GM19455 (cell line): ENCODE data around the gene TMEM238.
"Not testable (repeated sequence)": the region's sequence is repeated elsewhere in the genome, so short reads cannot be mapped to it uniquely, and the experiment has no call there.

ENCODE experiments used
- ATAC-seq: cut with Tn5 transposase; IDR thresholded peaks from one replicate; pipeline ENCODE4 v1.9.1; 2021; ENCODE audit not compliant: unreplicated experiment

Gene TMEM238

DNA sequence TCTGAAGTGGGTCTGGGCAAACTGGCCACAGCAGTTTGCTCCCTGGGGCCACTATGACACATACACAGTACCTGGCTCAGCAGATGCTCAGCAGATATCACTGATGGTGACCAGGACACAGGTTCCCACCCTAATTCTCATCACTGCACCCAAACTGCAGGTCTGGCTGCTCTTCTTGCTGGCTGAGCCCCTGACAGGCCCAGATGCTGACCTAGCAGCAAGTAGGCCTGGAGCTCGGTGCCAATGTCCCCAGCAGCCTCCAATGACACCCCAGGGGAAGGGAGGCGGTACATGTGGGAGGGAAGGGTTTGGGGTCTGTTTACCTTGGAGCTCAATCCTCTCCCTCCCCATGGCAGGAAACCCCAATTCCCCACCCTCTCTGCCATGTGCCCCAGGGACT lies 18.4 kb upstream of the TMEM238 start:
- ATAC-seq, result no peak

DNA sequence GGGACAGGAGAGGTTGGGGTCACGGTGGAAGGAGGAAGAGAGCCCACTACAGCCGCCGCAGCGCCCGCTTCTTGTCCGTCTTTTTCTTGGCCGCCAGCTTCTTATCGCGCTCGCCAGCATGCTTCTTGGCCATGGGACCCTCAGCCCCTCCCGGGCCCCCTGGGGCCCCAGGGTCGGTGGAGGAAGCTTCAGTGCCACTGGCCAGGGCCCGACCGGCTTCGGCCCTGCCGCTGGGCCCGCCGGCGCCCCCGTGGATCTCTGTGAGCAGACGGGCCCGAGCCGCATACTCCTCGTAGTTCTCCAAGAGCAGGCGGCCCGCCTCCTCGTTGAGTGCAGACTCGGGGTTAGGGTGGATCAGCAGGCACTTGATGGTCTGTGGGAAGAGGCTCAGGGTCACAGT lies 17.3 kb upstream of the TMEM238 start:
- not testable (repeated sequence) for ATAC-seq

DNA sequence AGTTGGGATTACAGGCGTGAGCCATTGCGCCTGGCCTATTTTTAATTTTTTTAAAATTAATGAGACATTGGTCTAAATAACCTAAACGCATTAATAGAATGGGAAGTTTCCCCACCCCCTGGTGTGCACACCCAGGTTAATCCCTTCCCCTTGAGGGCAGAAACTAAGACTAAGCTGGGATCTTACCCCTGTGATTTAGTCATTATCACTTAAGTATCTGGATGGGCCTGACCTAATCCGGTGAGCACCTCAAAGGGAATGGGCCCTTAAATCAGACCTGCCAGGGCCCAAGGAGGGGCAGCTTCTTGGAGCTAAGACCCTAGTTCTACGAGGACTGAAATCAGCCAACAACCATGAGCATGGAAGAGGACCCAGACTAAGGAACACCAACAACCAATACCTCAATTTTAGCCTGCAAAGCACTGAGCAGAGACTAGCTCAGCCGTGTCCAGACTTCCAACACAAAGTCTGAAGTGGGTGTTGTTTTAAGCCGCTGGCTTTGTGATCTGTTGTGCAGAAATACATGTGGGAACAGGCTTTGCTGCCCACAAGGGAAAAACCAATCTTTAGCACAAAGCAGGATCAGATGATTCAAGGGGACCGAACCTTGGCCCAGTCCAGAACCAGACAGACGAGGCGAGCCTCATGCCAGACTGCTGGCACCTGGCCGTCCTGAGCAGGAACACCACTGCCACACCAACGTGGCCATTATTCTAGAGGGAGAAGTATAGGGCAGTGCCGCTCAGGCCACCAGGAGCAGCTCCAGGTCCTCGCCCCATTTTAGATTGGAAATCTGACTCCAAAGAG lies 16.4 kb upstream of the TMEM238 start:
- no peak for ATAC-seq

DNA sequence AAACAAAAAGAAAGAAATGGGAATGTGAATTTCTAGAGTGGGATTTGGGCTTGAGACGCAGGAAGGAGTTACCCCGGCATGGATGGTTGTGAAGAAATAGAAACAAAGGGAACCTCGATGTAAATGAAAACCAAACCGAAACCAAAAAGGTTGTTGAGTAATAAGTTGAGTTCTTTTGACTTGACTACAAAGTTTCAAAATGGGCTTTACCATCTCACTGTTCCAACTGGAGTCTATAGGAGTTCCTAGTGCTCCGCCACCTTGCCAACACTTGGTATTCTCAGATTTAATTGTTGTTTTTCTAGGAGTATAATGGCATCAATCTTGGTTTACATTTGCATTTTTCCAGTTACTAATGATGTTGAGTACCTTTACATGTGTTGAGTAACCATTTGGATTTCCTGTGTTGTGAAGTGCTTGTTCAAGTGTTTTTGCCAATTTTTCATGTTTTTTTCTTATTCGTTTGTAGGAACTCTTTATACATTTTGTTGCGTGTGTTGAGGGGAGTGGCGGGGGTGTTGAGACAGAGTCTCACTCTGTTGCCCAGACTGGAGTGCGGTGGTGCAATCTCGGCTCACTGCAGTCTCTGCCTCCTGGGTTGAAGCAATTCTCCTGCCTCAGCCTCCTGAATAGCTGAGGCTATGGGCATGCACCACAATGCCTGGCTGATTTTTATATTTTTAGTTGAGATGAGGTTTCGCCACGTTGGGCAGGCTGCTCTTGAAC lies 14.3 kb upstream of the TMEM238 start:
- ATAC-seq, result no peak

DNA sequence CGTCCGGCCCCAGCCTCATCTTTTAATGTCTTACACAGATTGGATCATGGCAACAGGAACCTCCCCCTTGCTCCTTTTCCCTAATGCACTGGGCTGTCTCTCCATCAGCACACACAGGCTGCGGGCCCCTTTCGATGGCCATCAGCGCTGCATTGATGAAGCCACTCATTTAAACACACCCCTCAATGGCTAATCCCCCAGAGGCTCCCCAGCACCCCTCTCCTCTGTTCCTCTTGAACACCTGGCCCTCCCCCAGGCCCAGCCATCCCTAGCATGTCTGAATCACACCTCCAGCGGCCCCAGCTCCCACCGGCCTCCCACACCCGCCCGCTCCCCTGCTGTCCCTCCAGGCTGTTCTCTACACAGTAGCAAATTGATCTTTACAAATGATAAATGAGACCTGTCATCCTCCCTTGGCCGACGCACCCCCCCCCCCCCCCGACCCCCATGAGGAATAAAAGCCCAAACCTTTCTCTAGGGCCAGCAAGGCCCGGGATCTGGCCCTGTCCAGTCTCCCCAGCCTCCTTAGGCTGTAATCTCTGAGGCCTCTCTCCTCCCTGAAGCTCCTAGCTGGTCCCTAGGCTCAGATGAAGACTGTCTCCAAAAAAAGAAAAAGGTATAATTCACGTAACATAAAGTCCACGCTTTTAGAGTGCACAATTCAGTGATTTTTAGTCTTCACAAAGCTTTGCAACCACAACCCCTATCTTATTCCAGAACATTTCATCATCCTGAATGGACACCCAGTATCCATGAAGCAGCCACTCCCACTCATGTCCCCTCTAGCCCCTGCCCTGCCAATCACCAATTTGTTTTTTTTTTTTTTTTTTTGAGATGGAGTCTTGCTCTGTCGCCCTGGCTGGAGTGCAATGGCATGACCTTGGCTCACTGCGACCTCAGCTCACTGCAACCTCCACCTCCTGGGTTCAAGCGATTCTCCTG lies 9.0 kb upstream of the TMEM238 start:
- no peak for ATAC-seq

DNA sequence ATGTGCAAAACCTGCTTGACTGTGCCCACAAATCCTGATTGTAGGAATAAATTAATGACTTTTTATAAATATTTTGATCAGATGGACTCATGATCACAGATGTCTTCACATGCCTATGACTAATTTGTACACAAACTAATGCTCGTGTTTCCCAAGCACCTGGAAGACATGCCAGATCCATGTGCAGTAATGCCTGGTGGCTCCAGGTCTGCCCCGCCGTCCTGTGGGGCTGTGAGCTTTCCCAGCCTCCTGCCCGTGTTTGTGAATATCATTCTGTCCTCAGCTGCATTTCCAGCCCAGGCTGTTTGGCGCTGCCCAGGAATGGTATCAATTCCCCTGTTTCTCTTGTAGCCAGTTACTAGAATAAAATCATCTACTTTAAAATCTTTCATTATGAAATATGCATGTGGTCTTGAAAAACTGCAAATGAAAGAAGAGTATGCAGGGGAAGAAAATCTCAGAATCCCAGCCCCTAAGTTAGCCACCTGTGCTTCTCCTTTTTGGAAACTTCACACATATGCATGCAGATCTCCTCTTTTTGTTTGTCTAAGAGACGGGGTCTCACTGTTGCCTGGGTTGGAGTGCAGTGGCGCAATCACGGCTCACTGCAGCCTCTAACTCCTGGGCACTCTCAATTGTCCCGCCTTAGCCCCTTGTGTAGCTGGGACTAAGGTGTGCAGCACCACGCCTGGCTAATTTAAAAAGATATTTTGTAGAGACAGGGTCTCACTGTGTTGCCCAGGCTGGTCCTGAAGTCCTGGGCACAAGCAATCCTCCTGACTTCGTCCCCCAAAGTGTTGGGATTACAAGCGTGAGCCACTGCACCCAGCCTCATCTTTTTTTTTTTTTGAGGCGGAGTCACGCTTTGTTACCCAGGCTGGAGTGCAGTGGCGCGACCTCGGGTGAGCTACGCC lies 7.9 kb upstream of the TMEM238 start:
- ATAC-seq, result no peak

DNA sequence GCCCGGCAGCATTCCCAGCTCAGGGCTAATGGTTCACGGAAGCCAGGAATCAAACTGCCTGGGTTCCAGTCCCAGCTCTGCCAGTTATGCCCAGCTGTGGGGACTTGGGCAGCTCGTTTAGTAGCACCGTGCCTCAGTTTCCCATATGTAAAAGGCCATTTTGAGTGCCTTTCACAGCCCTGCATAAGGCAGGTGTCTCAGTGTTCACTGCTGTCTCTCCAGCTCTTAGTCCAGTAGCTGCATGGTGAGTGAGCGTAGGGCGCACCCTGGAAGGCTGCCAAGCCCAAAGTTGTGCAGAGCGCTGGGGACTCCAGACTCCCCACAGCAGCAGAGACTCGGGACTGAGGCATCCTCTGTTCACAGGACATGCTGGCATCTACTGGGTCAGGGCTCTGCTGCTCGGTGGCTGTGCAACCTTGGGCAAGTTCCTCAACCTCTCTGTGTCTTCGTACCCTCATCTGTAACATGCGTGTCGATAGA lies 7.1 kb upstream of the TMEM238 start:
- ATAC-seq, result no peak

DNA sequence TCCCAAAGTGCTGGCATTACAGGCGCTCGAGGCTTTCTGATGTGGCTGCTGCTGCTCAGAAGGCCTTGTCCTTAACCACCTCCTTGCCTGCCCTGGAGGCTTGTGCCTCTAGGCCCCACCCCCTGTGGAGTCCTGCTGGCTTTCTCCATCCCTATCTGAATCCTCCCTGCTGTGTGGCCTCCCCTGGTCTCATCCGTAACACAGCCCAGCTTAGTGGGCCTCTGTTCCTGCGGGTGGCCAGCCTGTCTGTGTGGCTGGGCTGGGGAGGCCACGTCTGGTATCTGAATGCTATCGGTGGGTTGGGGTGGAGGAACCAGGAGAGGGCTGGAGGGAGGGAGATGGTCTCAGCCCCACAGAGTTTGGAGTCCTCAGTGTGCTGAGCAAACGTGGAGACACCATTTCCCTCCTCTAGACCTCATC lies 6.4 kb upstream of the TMEM238 start:
- no peak for ATAC-seq

DNA sequence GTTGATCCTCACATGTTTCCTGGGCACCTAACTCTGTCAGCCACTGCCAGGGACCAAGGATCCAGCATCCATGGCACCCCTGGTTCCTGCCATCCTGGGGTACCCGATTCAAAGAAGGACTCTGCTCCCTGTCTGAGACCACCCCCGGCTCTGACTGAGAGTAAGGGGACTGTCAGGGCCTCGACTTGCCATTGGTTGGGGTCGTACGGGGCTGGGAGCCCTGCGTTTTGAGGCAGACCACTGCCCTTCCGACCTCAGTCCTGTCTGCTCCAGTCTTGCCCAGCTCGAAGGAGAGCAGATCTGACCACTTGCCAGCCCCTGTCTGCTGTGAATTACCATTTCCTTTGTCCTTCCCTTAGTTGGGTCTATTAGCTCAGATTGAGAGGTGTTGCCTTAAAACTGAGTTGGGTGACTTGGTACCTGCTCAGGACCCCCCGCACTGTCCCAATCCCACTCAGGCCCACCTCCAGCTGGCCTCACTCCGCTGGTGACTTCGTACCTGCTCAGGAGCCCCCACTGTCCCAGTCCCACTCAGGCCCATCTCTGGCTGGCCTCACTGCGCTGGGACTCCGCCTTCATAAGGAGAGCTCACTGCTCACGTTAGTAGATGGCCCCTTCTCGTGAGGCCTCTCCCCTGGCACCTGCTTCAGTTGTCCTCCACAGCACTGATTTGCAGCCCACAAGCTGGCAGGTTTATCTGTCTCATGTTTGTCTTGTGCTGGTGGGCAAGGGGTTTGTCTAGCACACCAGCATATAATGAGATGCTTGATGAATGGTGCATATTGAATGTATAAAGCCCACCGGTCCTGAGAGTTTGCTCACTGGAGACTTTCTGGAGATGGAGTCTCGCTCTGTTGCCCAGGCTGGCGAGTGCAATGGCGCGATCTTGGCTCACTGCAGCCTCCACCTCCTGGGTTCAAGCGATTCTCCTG lies 5.6 kb upstream of the TMEM238 start:
- ATAC-seq, result no peak

DNA sequence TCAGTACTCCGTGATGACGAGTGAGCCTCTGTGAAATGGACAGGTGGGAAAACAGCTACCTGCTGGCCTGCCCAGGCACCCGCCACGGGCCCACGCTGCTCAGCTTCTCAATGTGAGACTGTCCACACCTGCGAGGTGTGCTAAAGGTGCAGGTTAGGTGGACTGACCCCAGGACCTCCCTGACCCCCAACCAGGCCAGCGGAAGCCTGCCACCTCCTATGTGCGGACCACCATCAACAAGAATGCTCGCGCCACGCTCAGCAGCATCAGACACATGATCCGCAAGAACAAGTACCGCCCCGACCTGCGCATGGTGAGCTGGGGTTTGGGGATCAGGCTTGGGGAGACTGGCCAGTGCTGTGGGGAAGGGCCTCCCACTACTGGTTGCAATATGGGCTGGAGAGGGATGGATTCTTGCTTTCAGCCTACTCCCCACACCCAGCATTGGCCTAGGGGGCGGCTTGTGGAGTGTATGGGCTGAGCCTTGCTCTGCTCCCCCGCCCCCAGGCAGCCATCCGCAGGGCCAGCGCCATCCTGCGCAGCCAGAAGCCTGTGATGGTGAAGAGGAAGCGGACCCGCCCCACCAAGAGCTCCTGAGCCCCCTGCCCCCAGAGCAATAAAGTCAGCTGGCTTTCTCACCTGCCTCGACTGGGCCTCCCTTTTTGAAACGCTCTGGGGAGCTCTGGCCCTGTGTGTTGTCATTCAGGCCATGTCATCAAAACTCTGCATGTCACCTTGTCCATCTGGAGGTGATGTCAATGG lies 3.8 kb upstream of the TMEM238 start:
- ATAC-seq, result no peak

DNA sequence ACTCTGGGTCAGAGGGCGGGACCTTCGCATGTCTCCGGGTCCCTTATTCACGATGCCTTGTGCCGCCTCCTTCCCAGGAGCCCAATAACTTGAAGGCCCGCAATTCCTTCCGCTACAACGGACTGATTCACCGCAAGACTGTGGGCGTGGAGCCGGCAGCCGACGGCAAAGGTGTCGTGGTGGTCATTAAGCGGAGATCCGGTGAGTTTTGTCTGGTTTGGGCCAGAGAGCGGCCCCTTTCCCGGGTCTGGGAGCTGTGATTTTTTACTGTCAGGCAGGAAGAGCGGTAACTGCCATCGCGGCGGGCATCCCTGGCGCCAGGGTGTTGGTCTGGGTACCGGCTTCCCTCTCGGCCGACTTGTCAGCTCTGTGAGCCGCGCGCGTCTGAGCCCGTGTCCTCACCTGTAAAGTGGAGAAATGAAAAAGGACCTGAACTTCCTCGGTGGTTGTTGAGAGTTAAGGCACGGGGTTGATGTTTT lies 2.4 kb upstream of the TMEM238 start:
- ATAC-seq, result no peak

DNA sequence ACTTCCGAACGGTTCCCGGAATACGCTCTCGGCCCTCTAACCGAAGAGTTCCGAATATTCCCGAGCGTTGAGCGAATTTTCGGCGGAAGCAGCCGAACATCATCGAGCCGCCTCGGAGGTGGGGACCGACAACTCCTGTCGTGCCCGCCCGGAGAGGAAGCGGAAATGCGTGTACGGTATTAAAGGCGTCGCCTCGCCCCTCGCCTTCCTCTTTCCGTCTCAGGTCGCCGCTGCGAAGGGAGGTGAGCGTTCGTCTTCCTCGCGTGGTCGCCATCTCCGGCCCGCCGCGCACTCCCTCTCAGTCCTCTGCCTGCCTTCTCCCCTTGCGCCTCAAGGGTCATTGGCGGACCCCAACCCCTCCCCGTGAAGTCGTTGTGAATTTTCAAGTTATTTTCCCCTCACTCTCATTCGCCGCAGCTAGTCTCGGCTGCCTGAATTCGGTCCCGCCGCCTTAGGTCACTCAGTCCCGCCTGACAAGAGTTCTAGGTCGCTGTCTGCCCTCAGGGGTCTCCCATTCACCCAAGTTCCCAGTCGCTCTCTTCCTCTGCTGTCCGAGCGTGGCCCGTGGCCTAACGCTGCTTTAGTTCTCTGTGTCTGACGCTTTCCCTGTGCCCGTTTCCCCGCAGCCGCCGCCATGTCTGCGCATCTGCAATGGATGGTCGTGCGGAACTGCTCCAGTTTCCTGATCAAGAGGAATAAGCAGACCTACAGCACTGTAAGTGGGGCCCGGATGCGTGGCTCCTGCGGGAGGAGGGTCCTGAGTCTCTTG lies 1.8 kb upstream of the TMEM238 start, which contains the start of gene RPL28:
TSS of gene RPL28 (plus strand) at position 209 of the 769 bp plus-strand sequence. CDS start at position 635, 426 bp downstream.
- peak; percentile 56 for ATAC-seq

DNA sequence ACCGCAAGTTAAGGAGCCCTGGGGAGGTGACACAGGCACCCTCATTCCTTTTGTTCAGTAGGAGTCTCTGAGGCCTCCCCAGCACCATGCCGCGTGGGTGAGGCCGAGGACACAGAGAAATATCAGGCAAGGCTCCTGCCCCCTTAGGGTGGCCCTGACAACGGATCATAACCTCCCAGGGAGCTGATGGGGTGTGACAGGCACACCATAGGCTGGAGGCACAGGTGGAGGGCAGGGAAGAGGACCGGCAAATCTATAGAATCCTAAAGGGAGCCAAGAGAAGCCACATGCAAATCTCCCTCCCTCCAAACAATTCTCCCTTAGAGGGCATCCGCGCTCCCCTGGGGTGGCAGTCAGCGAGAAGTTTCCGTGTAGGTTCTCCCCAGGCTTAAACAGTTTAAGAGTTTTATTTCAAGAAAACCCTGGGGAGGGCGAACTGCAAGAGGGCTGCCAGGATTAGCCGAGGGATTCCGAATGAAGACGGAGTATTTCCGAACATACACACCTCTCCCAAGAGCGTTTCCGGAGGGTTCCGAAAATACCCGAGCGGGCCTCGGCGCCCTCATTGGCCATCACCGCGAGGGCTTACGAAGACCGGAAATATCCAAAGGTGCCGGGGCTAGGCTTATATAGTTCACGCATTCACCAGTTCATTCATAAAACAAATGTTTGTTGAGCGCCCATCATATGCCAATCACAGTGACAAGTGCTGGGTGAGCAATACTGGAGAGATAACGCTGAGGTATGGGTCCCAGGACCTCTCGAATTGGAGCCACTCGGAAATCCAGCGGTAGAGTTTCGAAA lies 1.0 kb upstream of the TMEM238 start:
- ATAC-seq, result peak; percentile 68

DNA sequence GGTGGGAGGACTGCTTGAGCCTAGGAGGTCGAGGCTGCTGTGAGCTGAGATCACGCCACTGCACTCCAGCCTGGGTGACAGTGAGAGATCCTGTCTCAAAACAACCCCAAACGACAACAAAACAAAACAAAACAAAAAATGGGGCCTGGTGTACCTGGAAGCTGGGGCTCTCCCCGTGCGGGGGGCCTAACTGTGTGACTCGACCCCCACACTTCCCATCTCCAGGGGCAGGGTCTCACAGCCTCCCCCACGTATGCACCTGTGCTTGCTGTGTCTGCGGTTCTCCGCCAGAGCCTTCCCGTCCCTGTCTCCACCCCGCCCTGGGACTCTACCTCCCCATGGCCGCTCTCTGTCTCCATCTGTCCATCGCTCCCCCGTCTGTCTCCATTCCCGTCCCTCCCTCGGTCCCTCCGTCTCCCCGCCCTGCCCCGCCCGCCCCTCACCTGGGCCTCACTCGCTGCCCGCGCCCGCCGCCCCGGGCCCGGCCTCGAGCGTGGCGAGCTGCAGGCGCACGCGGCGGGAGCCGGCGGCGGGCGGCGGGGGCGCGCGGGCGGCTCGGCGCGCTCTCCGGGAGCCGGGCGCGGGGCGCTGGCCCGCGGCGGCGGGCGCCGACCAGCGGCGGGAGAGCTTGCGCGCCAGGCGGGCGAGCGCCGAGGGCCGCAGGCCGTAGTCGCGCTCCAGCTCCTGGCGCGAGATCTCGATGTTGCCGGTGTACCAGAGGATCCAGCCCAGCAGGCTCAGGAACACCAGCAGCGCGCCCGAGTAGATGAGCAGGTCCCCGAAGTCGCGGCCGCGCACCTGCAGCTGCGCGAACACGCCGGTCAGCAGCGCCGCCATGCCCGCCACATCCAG lies 587 bp downstream of the TMEM238 start:
- no peak for ATAC-seq

DNA sequence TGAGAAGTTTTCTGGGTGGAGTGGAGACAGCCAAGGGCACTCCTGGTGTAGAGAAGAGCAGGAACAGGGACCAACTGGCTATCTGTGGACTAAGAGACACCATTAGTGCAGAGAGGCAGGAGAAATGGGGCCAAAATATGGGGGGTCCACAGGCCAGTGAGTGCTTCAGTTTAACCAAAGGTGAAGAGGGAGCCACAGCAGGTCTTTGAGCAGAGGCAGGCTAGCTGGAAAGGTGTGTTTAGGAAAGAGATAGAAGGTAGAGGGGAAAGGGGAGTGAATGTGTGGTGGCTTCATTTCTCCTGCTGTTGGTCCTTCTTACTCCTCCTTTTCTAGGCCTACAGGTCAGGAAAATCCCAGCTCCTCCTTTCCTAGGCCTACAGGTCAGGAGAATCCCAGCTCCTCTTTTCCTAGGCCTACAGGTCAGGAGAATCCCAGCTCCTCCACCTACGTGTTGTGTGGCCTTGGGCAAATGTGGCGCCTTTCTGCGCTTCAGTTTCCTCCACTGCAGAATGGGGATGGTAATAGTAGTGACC lies 1.5 kb downstream of the TMEM238 start:
- ATAC-seq, result no peak
